Measurements from ENCODE around the gene NR1D2.
A peak's percentile ranks its signal among the peaks of the same experiment; 100 is the strongest.
"Not testable (repeated sequence)": the region's sequence is repeated elsewhere in the genome, so short reads cannot be mapped to it uniquely, and the experiment has no call there.

NR1D2 gene

GRCh38 chr3:23944861-23945662 is at the start of gene NR1D2:
Gene NR1D2 (plus strand): TSS chr3:23945286. CDS start chr3:23945579, 293 bp downstream.
- peak; percentile 46 to 68 for DNase-seq (ENCODE audit: low read depth in 2 of 2)

DNA sequence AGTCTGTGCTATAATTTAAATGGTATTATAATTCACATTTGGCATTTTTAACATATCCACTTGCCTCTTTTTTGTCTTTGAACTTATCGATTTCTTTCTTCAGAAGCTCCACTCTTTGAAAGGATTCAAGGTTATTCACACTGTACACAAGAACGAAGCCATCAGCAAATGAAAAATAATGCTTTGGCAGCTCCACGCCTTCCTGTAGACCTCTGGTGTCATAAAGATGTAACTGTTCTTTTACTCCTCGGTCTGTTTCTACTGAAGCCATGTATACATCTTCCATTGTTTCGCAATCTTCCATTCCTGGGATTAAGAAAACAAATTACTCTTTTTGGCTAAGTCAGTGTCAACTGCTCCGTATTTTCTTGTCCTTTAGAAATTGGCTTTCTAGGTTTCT is 44.3 kb upstream of the NR1D2 start:
- no peak for DNase-seq (ENCODE audit: low read depth in 2 of 2)

DNA sequence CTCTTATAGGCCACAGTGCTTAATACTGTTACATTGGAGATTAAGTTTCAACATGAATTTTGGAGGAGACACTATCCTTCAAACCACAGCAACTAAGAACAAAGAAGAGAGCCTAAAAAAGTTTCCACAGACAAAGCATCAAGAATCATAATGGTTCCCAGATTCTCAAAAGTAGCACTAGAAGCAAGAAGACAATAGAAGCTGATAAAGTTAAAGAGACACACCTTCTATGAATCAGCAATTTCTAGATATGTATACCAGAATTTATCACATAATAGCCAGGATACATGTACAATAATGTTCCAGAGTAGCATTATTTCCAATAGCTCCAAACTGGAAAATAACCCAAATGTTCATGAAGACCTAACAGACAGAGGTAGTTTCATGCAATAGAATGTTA is 40.5 kb upstream of the NR1D2 start:
- no peak for DNase-seq (ENCODE audit: low read depth in 2 of 2)

- no peak for DNase-seq (ENCODE audit: low read depth in 2 of 2)
These were observed 35.7 kb upstream of the NR1D2 start for GRCh38 chr3:23909341-23909740.

DNA sequence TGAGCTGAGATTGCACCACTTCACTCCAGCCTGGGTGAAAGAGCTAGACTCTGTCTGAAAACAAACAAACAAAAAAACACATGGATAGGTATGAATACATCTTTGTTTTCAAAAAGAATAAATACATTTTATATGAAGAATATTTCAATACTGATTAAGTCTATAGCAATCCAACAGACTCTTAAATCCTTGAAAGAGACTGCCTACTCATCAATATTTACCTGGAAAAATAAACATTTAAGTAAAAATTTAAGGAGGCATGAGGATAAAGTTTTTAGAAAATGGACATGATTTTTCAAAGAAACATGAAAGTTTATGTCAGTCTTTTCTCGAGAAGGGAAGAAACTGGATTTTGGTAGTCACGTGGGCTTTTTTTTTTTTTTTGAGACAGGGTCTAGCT is 33.7 kb upstream of the NR1D2 start:
- DNase-seq (ENCODE audit: low read depth in 2 of 2): no peak

- not testable (repeated sequence) for DNase-seq (ENCODE audit: low read depth in 2 of 2)
These were observed 32.8 kb upstream of the NR1D2 start for GRCh38 chr3:23912335-23912734.

GRCh38 chr3:23913182-23913581 is 31.9 kb upstream of the NR1D2 start:
- no peak for DNase-seq (ENCODE audit: low read depth in 2 of 2)

- no peak for DNase-seq (ENCODE audit: low read depth in 2 of 2)
These were observed 31.0 kb upstream of the NR1D2 start for GRCh38 chr3:23913873-23914743.

DNA sequence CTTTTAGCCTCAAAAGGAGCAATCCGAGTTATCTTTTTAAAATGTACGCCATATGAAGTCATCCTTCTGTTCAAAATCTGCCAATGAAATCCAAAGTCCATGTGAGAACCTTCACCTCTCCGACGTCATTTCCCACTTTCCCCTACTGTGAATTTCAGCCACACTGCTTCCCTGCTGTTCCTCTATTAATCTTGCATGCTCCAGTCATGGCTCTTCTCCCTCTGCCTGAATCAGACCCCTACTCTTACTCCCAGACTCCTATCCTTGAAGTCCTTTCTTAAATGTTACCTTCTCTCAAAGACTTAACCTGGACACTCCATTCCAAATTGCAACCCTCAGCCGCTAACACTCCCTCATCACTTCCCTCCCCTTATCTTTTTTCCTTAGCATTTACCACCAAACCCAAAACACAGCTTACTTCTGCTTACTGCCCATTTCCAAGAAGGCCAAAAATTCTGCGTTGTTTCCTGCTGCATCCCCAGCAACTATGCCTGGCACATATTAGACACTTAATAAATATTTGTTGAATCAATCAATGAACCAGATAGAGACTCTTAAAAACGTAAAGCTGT is 29.5 kb upstream of the NR1D2 start:
- no peak for DNase-seq (ENCODE audit: low read depth in 2 of 2)

DNA sequence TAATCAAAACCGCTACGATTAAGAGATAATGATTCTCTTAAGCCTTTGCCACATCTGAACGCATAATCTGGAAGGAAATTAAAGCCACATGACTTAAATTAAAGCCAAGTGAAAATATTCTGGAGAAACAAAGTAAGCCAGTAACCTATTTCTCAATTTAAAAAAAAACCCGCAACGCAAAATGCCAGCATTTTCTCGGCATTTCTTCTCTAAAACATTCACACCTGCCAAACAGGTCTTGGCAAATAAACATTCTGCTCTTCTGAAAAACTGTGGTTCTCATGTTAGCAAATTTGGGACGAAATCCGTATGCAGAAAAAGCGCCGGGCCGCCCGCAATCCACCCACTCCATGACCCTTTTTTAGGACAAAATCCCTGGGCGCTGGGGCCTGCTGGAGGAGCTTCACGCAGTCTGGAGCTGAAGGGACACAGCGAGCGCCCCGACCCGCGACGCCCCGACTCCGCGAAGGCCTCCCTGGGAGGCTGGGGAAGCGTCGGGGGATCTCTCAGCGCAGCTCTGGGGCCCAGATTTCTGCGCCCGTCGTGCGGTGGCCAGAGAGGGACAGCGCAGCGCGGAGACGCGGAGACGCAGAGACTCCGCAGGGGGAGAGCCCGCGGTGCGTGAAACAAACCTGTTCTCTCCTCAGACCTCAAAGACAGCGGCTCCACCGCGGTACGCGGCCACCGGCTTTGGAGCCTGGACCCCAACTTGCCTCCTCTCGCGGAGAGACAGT is 28.8 kb upstream of the NR1D2 start:
- DNase-seq (ENCODE audit: low read depth in 2 of 2): no peak

- DNase-seq (ENCODE audit: low read depth in 2 of 2): peak; percentile 94 to 97
These were observed 28.0 kb upstream of the NR1D2 start, which contains the start of the genes NKIRAS1 and RPL15 for GRCh38 chr3:23916886-23917678. Gene NKIRAS1 (minus strand): TSS chr3:23916990. CDS start chr3:23910904, 6,086 bp downstream. Gene RPL15 (plus strand): TSS chr3:23917132. CDS start chr3:23917860, 728 bp downstream.

GRCh38 chr3:23917679-23918303 is 27.3 kb upstream of the NR1D2 start:
- DNase-seq (ENCODE audit: low read depth in 2 of 2): not testable (repeated sequence)

- DNase-seq (ENCODE audit: low read depth in 2 of 2): not testable (repeated sequence)
These were observed 26.8 kb upstream of the NR1D2 start for GRCh38 chr3:23918331-23918730.

DNA sequence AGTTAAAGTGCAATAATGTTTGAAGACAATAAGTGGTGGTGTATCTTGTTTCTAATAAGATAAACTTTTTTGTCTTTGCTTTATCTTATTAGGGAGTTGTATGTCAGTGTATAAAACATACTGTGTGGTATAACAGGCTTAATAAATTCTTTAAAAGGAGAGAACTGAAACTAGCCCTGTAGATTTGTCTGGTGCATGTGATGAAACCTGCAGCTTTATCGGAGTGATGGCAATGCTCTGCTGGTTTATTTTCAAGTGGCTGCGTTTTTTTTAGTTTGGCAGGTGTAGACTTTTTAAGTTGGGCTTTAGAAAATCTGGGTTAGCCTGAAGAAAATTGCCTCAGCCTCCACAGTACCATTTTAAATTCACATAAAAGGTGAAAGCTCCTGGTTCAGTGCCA is 25.5 kb upstream of the NR1D2 start:
- DNase-seq (ENCODE audit: low read depth in 2 of 2): no peak

GRCh38 chr3:23920151-23920655 is 24.9 kb upstream of the NR1D2 start:
- DNase-seq (ENCODE audit: low read depth in 2 of 2): no peak

DNA sequence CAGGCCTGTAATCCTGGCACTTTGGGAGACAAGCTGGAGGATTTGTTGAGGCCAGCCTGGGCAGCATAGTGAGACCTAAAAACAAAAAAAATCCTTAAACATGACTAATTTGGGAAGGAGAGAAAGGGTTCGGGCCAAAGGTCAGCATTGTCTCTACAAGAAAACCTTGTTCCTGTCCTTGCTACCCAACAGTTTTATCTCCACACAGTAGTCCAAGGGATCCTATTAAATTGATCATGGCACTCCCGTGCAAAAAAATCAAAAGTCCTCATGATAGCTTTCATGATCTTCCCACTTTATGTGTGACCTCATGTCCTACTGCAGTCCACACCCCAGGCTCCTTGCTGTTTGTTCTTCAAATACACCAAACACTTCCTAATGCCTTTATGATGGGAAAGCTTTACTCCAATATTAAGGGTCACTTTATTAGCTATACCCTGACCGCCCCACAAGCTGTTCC is 24.0 kb upstream of the NR1D2 start:
- no peak for DNase-seq (ENCODE audit: low read depth in 2 of 2)

- no peak for DNase-seq (ENCODE audit: low read depth in 2 of 2)
These were observed 21.3 kb upstream of the NR1D2 start for GRCh38 chr3:23923786-23924185.

- no peak for DNase-seq (ENCODE audit: low read depth in 2 of 2)
These were observed 18.8 kb upstream of the NR1D2 start for GRCh38 chr3:23926246-23926645.

GRCh38 chr3:23926736-23927135 is 18.4 kb upstream of the NR1D2 start:
- DNase-seq (ENCODE audit: low read depth in 2 of 2): no peak

- DNase-seq (ENCODE audit: low read depth in 2 of 2): no peak
These were observed 16.6 kb upstream of the NR1D2 start for GRCh38 chr3:23928524-23928923.

All from stimulated activated CD8-positive, alpha-beta memory T cell treated with anti-CD3 and anti-CD28 coated beads, Interleukin-15, amount 100 ng/mL, for 4 hours (primary cell).